ENCODE results near the gene PCNP. TPM values are rescaled to one million over a fixed set of nuclear protein-coding genes. Genes with fewer than 3 reads are reported as not detected.
"Not testable (repeated sequence)": the region's sequence is repeated elsewhere in the genome, so short reads cannot be mapped to it uniquely, and the experiment has no call there.

Gene PCNP
- polyA plus RNA-seq, 1 experiment = 25.9 TPM

GRCh38 chr3:101603184-101603583 lies 29.2 kb downstream of the PCNP start:
- Histone ChIP-seq H3K36me3 (ENCODE audit: control insufficient read depth, insufficient read depth, low read length) (no peaks in the 10 kb centered on the region), H3K27me3 (ENCODE audit: control insufficient read depth, insufficient read depth, low read length) (no peaks in the 10 kb centered on the region), H3K4me3 (ENCODE audit: low read depth, low read length) (no peak overlapping the region)
- DNase-seq (ENCODE audit: low read depth) = no peak
- TF ChIP-seq CTCF (IDR thresholded peaks at IDR 0.05; ENCODE audit: insufficient read depth, low read depth, low read length) = no peak
- ChIA-PET POLR2A (no interaction called here), CTCF (no interaction called here)

- H3K36me3 ChIP-seq (ENCODE audit: control insufficient read depth, insufficient read depth, low read length); H3K4me3 ChIP-seq (ENCODE audit: low read depth, low read length); H3K27me3 ChIP-seq (ENCODE audit: control insufficient read depth, insufficient read depth, low read length); POLR2A ChIA-PET; DNase-seq (ENCODE audit: low read depth): not testable (repeated sequence)
- CTCF ChIA-PET = interaction anchor here (1.6 kb wide), 1 partner anchor 29 kb away, joined by 3 read pairs; no protein-coding TSS in a partner anchor
Observed at GRCh38 chr3:101605398-101605797, 31.4 kb downstream of the PCNP start.

GRCh38 chr3:101611023-101611422 lies 37.0 kb downstream of the PCNP start:
- Histone ChIP-seq H3K4me3 (ENCODE audit: low read depth, low read length) (no peak overlapping the region), H3K27me3 (ENCODE audit: control insufficient read depth, insufficient read depth, low read length) (no peaks in the 10 kb centered on the region), H3K36me3 (ENCODE audit: control insufficient read depth, insufficient read depth, low read length) (no peaks in the 10 kb centered on the region; the same call in 1 of the 2 replicates)
- DNase-seq (ENCODE audit: low read depth) = no peak
- POLR2A ChIA-PET = no interaction called here
- TF ChIP-seq CTCF (IDR thresholded peaks at IDR 0.05; ENCODE audit: insufficient read depth, low read depth, low read length) = no peak
- CTCF ChIA-PET = no interaction called here

GRCh38 chr3:101613014-101613413 lies 39.0 kb downstream of the PCNP start:
- CTCF ChIA-PET; H3K4me3 ChIP-seq (ENCODE audit: low read depth, low read length); H3K27me3 ChIP-seq (ENCODE audit: control insufficient read depth, insufficient read depth, low read length); POLR2A ChIA-PET; DNase-seq (ENCODE audit: low read depth); H3K36me3 ChIP-seq (ENCODE audit: control insufficient read depth, insufficient read depth, low read length): not testable (repeated sequence)

GRCh38 chr3:101615525-101615924 lies 41.5 kb downstream of the PCNP start:
- no peak for TF ChIP-seq CTCF (IDR thresholded peaks at IDR 0.05; ENCODE audit: insufficient read depth, low read depth, low read length)
- ChIA-PET CTCF (interaction anchor here (1.6 kb wide), 1 partner anchor 9 kb away, joined by 3 read pairs; no protein-coding TSS in a partner anchor), POLR2A (no interaction called here)
- no peak for DNase-seq (ENCODE audit: low read depth)
- no peaks in the 10 kb centered on the region for H3K27me3 ChIP-seq (ENCODE audit: control insufficient read depth, insufficient read depth, low read length)
- H3K36me3 ChIP-seq (ENCODE audit: control insufficient read depth, insufficient read depth, low read length) = no peaks in the 10 kb centered on the region; the same call in 1 of the 2 replicates
- no peak overlapping the region for H3K4me3 ChIP-seq (ENCODE audit: low read depth, low read length)

- POLR2A ChIA-PET = no interaction called here
- Histone ChIP-seq H3K36me3 (ENCODE audit: control insufficient read depth, insufficient read depth, low read length) (no peaks in the 10 kb centered on the region), H3K27me3 (ENCODE audit: control insufficient read depth, insufficient read depth, low read length) (no peaks in the 10 kb centered on the region), H3K4me3 (ENCODE audit: low read depth, low read length) (no peak overlapping the region)
- no peak for DNase-seq (ENCODE audit: low read depth)
- CTCF ChIA-PET = no interaction called here
- no peak for TF ChIP-seq CTCF (IDR thresholded peaks at IDR 0.05; ENCODE audit: insufficient read depth, low read depth, low read length)
Observed at GRCh38 chr3:101617478-101617877, 43.5 kb downstream of the PCNP start.
